GM13977 (cell line): ENCODE data around the gene ST7.
A peak's percentile ranks its signal among the peaks of the same experiment; 100 is the strongest.

ENCODE experiments used
- DNase-seq: peaks from one replicate; pipeline ENCODE4 v3.0.0; 2012; ENCODE audit warnings: low spot score
- CTCF ChIP-seq: IDR thresholded peaks from 2 replicates; pipeline ENCODE4 v1.5.1; 2012; ENCODE audit warnings: mild to moderate bottlenecking, control low read depth; ENCODE audit not compliant: insufficient read depth; ENCODE audit errors: extremely low read depth, missing control alignments
- in situ Hi-C: fragments of 300-500 bp; cut with MboI; formaldehyde crosslinking; loops from one replicate; pipeline ENCODE4 v1.12.0; 2022; ENCODE audit warnings: low sequenced_read_pairs, low pct_unique_long_range_greater_than_20kb, mixed read lengths, inconsistent platforms; ENCODE audit not compliant: unreplicated experiment

The ST7 gene

GRCh38 chr7:117212969-117213877 lies 259.9 kb downstream of the ST7 start:
- in situ Hi-C loops, result no loop called here
- TF ChIP-seq CTCF, result peak; percentile 89
- peak; percentile 51 for DNase-seq

- in situ Hi-C loops, result no loop called here
- TF ChIP-seq CTCF, result no peak
- no peak for DNase-seq
These were observed 262.7 kb downstream of the ST7 start for GRCh38 chr7:117216010-117216409.

GRCh38 chr7:117216436-117217069 lies 263.3 kb downstream of the ST7 start:
- in situ Hi-C loops, result no loop called here
- TF ChIP-seq CTCF, result no peak
- DNase-seq, result no peak

GRCh38 chr7:117217106-117218035 lies 264.1 kb downstream of the ST7 start:
- DNase-seq, result no peak
- no peak for TF ChIP-seq CTCF
- in situ Hi-C loops, result no loop called here

GRCh38 chr7:117218700-117219099 lies 265.4 kb downstream of the ST7 start:
- TF ChIP-seq CTCF, result no peak
- in situ Hi-C loops, result no loop called here
- DNase-seq, result no peak

GRCh38 chr7:117219485-117219884 lies 266.2 kb downstream of the ST7 start:
- in situ Hi-C loops, result no loop called here
- TF ChIP-seq CTCF, result no peak
- DNase-seq, result no peak
